ENCODE measurements around the gene TXNRD2.
A peak's percentile ranks its signal among the peaks of the same experiment; 100 is the strongest.

The TXNRD2 gene

DNA sequence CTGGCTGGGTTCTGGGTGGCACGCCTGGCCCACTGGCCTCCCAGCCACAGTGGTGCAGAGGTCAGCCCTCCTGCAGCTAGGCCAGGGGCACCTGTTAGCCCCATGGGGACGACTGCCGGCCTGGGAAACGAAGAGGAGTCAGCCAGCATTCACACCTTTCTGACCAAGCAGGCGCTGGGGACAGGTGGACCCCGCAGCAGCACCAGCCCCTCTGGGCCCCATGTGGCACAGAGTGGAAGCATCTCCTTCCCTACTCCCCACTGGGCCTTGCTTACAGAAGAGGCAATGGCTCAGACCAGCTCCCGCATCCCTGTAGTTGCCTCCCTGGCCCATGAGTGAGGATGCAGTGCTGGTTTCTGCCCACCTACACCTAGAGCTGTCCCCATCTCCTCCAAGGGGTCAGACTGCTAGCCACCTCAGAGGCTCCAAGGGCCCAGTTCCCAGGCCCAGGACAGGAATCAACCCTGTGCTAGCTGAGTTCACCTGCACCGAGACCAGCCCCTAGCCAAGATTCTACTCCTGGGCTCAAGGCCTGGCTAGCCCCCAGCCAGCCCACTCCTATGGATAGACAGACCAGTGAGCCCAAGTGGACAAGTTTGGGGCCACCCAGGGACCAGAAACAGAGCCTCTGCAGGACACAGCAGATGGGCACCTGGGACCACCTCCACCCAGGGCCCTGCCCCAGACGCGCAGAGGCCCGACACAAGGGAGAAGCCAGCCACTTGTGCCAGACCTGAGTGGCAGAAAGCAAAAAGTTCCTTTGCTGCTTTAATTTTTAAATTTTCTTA, 27.7 kb upstream of the TXNRD2 start:
- no peak for DNase-seq
- intact Hi-C loops (cut with DNase I), result loop anchor here (2.0 to 10.0 kb wide), 2 partner anchors 43 to 155 kb away; no protein-coding TSS in a partner anchor

- intact Hi-C loops (cut with DNase I), result loop anchor here (2.0 to 10.0 kb wide), 2 partner anchors 44 to 156 kb away; no protein-coding TSS in a partner anchor
- DNase-seq, result no peak
These were observed 26.9 kb upstream of the TXNRD2 start for GRCh38 chr22:19968450-19968891.

DNA sequence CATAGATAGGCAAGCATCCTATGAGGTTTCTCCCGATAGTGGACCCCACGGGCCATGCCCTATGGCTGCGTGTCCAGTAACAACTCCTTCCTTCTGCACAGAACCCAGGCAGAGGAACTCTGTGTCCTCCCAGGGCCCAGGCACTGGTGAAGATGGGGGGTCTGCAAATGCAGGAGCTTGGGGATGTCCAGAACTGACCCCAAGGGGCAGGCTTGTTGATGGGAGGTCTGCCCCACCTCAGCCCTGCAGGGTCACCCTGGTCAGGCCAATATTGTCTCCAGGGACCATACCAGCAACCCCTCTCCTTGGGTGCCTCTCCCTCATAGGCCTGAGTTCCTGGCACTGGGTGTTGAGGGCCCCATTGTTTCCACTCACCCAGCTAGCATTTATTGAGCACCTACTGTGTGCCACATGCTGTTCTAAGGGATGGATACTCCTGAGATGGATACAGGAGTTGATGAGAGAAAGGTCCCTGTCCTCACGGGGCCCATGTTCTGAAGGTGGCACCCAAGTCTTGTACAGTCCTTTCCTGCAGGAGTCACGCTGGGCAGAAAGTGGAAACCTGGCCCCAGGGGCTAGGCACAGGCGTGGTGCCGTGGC, 26.3 kb upstream of the TXNRD2 start:
- DNase-seq, result no peak
- intact Hi-C loops (cut with DNase I), result loop anchor here (2.0 to 10.0 kb wide), 2 partner anchors 45 to 157 kb away; no protein-coding TSS in a partner anchor

GRCh38 chr22:19966908-19967750, 25.5 kb upstream of the TXNRD2 start:
- intact Hi-C loops (cut with DNase I), result loop anchor here (10.0 kb wide), 1 partner anchor 158 kb away; no protein-coding TSS in a partner anchor
- DNase-seq, result no peak

- intact Hi-C loops (cut with DNase I), result loop anchor here (10.0 kb wide), 1 partner anchor 159 kb away; no protein-coding TSS in a partner anchor
- peak in 17 of 42 donors; percentile 31 to 79 (median 51) for DNase-seq
These were observed 24.4 kb upstream of the TXNRD2 start for GRCh38 chr22:19965771-19966709.

- intact Hi-C loops (cut with DNase I), result loop anchor here (10.0 kb wide), 1 partner anchor 160 kb away; no protein-coding TSS in a partner anchor
- DNase-seq, result no peak
These were observed 23.2 kb upstream of the TXNRD2 start for GRCh38 chr22:19964701-19965386.

DNA sequence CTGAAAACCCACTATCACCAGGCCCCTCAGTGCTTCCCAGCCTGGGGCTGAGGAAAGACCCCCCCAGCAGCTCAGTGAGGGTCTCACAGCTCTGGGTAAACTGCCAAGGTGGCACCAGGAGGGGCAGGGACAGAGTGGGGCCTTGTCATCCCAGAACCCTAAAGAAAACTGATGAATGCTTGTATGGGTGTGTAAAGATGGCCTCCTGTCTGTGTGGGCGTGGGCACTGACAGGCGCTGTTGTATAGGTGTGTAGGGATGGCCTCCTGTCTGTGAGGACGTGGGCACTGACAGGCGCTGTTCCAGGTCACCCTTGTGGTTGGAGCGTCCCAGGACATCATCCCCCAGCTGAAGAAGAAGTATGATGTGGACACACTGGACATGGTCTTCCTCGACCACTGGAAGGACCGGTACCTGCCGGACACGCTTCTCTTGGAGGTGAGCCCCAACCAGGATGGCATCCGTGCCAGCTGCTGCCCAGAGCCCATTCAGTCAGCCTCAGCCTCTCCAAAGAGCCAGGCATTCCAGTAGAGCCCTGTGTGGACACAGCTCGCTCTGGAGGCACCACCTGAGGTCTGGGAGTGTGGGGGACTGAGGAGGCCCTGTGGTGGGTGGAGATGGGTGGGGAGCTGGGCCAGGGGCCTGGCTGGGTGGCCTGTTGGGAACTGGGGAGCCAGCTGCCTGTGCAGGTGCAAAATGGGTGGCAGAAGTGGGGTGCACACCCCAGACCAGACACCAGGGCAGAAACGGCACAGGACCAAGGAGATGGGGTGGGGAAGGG, 22.4 kb upstream of the TXNRD2 start:
- intact Hi-C loops (cut with DNase I), result loop anchor here (10.0 kb wide), 1 partner anchor 161 kb away; no protein-coding TSS in a partner anchor
- no peak for DNase-seq

- DNase-seq, result peak in 2 of 42 donors; percentile 1 to 2
- intact Hi-C loops (cut with DNase I), result loop anchor here (10.0 kb wide), 1 partner anchor 162 kb away; no protein-coding TSS in a partner anchor
These were observed 21.5 kb upstream of the TXNRD2 start for GRCh38 chr22:19962909-19963806.

GRCh38 chr22:19962246-19962908, 20.8 kb upstream of the TXNRD2 start:
- DNase-seq, result peak; percentile 71 to 93 (median 86)
- intact Hi-C loops (cut with DNase I), result loop anchor here (10.0 kb wide), 1 partner anchor 162 kb away; no protein-coding TSS in a partner anchor

- DNase-seq, result no peak
- intact Hi-C loops (cut with DNase I), result loop anchor here (10.0 kb wide), 1 partner anchor 163 kb away; no protein-coding TSS in a partner anchor
These were observed 20.2 kb upstream of the TXNRD2 start for GRCh38 chr22:19961868-19962245.

- DNase-seq, result peak in 1 of 42 donors; percentile 1
- intact Hi-C loops (cut with DNase I), result loop anchor here (10.0 kb wide), 1 partner anchor 164 kb away; no protein-coding TSS in a partner anchor
These were observed 19.6 kb upstream of the TXNRD2 start for GRCh38 chr22:19961201-19961580.

GRCh38 chr22:19960491-19961200, 19.0 kb upstream of the TXNRD2 start:
- intact Hi-C loops (cut with DNase I), result loop anchor here (10.0 kb wide), 1 partner anchor 164 kb away; no protein-coding TSS in a partner anchor

GRCh38 chr22:19959587-19960490, 18.2 kb upstream of the TXNRD2 start:
- intact Hi-C loops (cut with DNase I), result loop anchor here (10.0 kb wide), 1 partner anchor 165 kb away; no protein-coding TSS in a partner anchor
- DNase-seq, result peak in 1 of 42 donors; percentile 1

More at GRCh38 chr22:19960491-19961200, 19.0 kb upstream of the TXNRD2 start:
- DNase-seq, result no peak
